ENCODE measurements around the gene CCDC8. TPM values are rescaled to one million over a fixed set of nuclear protein-coding genes. Genes with fewer than 3 reads are reported as not detected.

The CCDC8 gene
- total and polyA plus RNA-seq, 2 of the 4 experiments (the other 2 are of a cell fraction): 9.3 to 10.2 TPM

GRCh38 chr19:46408664-46409039 is 4.7 kb downstream of the CCDC8 start:
- H2AK9ac ChIP-seq (replicated peaks; ENCODE audit: low read depth, low read length, poor library complexity): peak overlapping the region; percentile 46
- H3K14ac ChIP-seq (replicated peaks; ENCODE audit: low read depth, low read length): no peak overlapping the region
- peaks cover 3% of the 10 kb centered on the region; the same call in 1 of the 2 replicates for H3K9me1 ChIP-seq (ENCODE audit: insufficient read depth, low read length)
- H2BK15ac ChIP-seq (ENCODE audit: low read depth, low read length): no peak overlapping the region
- H2BK5ac ChIP-seq (ENCODE audit: low read depth, low read length, poor library complexity, severe bottlenecking): no peak overlapping the region
- POLR2A ChIA-PET (ENCODE audit: unreplicated experiment): no interaction called here
- H3K9me3 ChIP-seq (ENCODE audit: control insufficient read depth, insufficient read depth, low read length): no peaks in the 10 kb centered on the region
- DNase-seq (peak; percentile 28), ATAC-seq (ENCODE audit: low read depth) (no peak)
- TF ChIP-seq POLR2A (IDR thresholded peaks at IDR 0.05; ENCODE audit: low read depth, low read length): no peak
- TF ChIP-seq CEBPB (IDR thresholded peaks at IDR 0.05; ENCODE audit: low read depth, low read length): peak; percentile 88
- no peak for TF ChIP-seq NFE2L2 (IDR thresholded peaks at IDR 0.05; ENCODE audit: low read depth, low read length)
- no peak for TF ChIP-seq MAFK (IDR thresholded peaks at IDR 0.05; ENCODE audit: low read depth, low read length)
- peak overlapping the region; percentile 60; the same call in 1 of the 2 replicates for H3K23ac ChIP-seq (ENCODE audit: low read depth, low read length)
- intact Hi-C loops (cut with micrococcal nuclease): no loop called here
- no peak overlapping the region for H3K9ac ChIP-seq (ENCODE audit: low read depth, low read length)
- peak overlapping the region; percentile 48; the same call in 1 of the 2 replicates for H2AK5ac ChIP-seq (ENCODE audit: low read depth, low read length)
- H3K56ac ChIP-seq (ENCODE audit: extremely low read depth, insufficient read depth, low read length): no peak overlapping the region
- no peak overlapping the region for H4K8ac ChIP-seq (ENCODE audit: low read depth in 2 of 2, low read length in 2 of 2)
- H3K4me2 ChIP-seq (ENCODE audit: low read depth, low read length): peak overlapping the region; percentile 10; the same call in 1 of the 2 replicates
- H4K20me1 ChIP-seq (ENCODE audit: insufficient read depth, low read length): peaks cover 7% of the 10 kb centered on the region
- H3K4ac ChIP-seq (ENCODE audit: low read depth, low read length): peak overlapping the region; percentile 39; the same call in 1 of the 2 replicates
- H3K4me3 ChIP-seq (ENCODE audit: insufficient read depth, low read depth, low read length): no peak overlapping the region
- dilution Hi-C loops (cut with HindIII; ENCODE audit: low sequenced_read_pairs, unreplicated experiment): no loop called here
- H2AFZ ChIP-seq (replicated peaks; ENCODE audit: low read length, poor library complexity): peak overlapping the region; percentile 2
- H3K27me3 ChIP-seq (ENCODE audit: control insufficient read depth, insufficient read depth, low read length): peaks cover 4% of the 10 kb centered on the region; the same call in 1 of the 2 replicates
- no peak overlapping the region for H3K18ac ChIP-seq (ENCODE audit: low read depth, low read length)
- in situ Hi-C loops (cut with MboI; ENCODE audit: low sequenced_read_pairs): no loop called here
- H4K5ac ChIP-seq (ENCODE audit: low read depth, low read length): no peak overlapping the region; the same call in 1 of the 2 replicates
- peaks cover 20 to 31% of the 10 kb centered on the region in 2 experiments; a peak in 3 of 4 replicates for H3K79me1 ChIP-seq (ENCODE audit: low read depth in 1 of 2, low read length in 2 of 2)
- 0% methylated on average over 1 of the region's 11 CpGs; no CpG with 5 or more reads in 1 of the 2 experiments for WGBS, 2 experiments (ENCODE audit: extremely low coverage in 2 of 2, insufficient read length in 1 of 2)
- peaks cover 6% of the 10 kb centered on the region; the same call in 1 of the 2 replicates for H3K36me3 ChIP-seq (ENCODE audit: control insufficient read depth, insufficient read depth, low read length)
- no peak overlapping the region for H2BK120ac ChIP-seq (ENCODE audit: low read depth, low read length)
- CTCF ChIA-PET: no interaction called here
- H4K91ac ChIP-seq (ENCODE audit: insufficient read depth, low read depth, low read length): no peak overlapping the region
- no peak overlapping the region for H2BK20ac ChIP-seq (ENCODE audit: low read depth, low read length)
- no TSS peak for BruUV-seq (replicated peaks)
- peaks cover 22% of the 10 kb centered on the region for H3K4me1 ChIP-seq (ENCODE audit: control insufficient read depth, insufficient read depth, low read length)
- peak overlapping the region; percentile 32; the same call in 1 of the 2 replicates for H3K27ac ChIP-seq (ENCODE audit: insufficient read depth, low read length)

Data from IMR-90 (cell line).